CD4-positive, alpha-beta T cell treated with Interleukin-6 at 100 ng/mL for 8 hours (primary cell): ENCODE measurements around the gene SPEG.
A peak's percentile ranks its signal among the peaks of the same experiment; 100 is the strongest.

Source experiments
- DNase-seq: peaks from one replicate; pipeline ENCODE4 v3.0.0-alpha.2; 2020; ENCODE audit warnings: mixed read lengths, low spot score

Gene SPEG

DNA sequence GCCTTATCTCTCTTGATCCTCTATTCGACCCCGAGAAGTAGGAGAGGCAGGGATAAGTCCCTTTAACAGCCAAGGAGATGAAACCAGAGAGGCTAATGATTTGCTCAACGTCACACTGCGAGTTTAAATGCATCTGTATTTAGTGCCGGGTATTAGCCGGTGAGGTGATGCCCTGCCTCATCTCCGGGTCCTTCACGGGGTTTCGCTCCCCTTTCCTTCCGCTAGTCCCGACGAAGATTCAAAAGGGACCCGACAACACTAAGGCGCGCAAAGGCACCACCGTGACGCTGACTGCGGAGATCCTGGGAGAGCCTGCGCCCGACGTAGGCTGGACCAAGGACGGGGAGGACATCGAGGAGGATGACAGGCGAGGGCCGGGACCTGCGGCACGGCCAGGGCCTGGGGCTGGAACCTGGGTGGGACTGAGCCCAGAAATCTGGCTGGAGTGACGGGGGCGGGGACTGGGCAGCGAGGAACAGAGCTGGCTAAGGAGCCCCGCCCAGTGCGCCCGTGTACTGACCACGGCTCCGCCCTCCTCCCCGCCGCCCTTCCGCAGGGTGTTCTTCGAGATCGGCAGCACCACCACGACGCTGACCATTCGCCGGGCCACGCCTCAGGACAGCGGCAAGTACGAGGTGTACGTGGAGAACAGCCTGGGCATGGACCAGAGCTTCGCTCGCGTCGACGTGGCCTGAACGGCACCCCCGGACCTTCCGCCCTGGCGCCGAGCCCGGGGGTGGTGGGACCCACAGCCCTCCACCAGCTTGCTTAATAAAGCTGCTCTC, 63.0 kb downstream of the SPEG start:
- DNase-seq: peak; percentile 20

GRCh38 chr2:219498280-219499057, 63.8 kb downstream of the SPEG start, which contains the start of gene GMPPA:
TSS of gene GMPPA (plus strand) at chr2:219498891. CDS start at chr2:219499976, 1,085 bp downstream.
- DNase-seq: peak; percentile 95

- DNase-seq: no peak
Measured at GRCh38 chr2:219499058-219499307, 64.3 kb downstream of the SPEG start.

DNA sequence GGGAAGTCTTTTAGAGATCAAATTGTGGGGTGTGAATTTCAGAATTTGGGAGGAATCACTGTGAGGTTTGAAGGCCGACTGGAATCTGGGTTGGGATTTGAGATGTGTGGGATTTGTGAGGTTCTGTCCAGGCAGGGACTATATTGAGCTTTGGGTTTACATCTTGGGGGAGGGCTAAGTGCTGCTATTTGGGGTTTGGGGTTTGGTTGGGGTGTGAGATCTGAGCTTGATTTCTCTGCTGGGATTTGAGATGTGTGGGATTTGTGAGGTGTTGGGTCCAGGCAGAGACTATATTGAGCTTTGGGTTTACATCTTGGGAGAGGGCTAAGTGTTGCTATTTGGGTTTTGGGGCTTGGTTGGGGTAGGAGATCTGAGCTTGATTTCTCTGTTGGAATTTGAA, 64.9 kb downstream of the SPEG start:
- no peak for DNase-seq

DNA sequence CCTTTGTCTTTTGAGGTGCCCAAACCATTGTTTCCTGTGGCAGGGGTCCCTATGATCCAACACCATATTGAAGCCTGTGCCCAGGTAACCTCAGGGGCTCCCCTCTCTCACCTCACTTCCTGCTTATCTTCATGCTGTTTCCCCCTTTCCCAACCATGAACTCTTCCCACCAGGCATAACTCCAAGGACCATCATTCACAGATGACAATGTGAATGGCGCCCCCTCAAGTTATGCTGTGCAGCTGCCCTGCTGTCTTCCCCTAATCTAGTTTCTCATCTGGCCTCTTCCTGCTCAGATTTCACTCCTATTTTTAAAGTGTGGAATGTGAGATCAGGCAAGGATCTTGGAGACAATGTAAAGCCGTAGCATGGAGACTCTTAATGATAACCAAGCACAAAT, 65.5 kb downstream of the SPEG start:
- no peak for DNase-seq

DNA sequence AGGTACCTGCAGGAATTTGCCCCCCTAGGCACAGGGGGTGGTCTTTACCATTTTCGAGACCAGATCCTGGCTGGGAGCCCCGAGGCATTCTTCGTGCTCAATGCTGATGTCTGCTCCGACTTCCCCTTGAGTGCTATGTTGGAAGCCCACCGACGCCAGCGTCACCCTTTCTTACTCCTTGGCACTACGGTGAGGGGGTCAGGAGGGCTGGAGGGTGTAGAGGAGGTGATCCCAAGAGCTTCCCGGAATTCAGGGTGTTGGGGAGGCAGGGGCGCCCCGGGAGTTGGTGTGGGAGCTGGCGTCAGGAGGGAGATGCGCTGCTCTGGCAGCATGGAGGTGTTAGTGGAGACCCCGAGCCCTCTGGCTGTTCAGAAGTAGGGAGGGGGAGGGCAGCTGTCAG, 67.2 kb downstream of the SPEG start:
- no peak for DNase-seq

- DNase-seq: no peak
Measured at GRCh38 chr2:219502618-219503017, 68.0 kb downstream of the SPEG start.

DNA sequence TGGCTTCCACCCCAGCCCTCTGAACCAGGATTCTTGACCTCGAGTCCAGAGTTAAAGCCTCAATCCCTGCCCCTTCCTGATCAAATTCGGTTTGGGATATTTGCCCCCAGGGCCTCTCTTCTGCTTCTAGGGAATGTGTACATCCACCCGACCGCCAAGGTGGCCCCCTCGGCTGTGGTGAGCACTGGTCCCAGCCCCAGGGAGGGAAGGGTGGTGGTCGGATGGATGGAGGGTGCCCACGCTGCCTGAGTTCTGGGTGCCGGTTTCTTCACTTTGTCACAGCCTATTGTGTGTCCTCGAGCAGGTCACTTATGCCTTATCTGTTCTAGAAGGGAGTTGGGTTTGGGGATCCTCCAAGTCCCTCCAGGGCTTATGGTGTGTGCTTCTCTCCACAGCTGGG, 70.9 kb downstream of the SPEG start:
- DNase-seq: no peak

DNA sequence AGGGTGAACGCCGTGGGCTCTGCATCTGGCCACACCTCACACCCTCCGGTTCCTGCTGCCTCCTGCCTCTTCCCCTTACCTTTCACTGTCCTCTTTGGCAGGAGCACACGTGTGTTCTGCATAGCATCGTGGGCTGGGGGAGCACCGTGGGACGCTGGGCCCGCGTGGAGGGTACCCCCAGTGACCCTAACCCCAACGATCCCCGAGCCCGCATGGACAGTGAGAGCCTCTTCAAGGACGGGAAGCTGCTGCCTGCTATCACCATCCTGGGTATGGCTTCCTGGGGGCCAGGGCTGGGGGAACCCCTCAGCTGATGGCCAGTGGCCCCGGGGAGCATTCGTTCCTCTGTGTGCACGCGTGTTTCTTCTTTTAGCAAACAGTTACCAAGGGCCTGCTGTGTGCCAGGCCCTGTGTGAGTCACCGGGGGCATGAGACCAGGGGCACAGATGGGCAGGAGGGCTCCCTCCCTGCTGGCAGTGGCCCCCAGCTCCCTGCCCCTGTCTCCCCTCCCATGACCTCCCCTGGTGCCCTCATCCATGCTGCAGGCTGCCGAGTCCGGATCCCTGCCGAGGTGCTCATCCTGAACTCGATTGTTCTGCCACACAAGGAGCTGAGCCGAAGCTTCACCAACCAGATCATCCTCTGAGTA, 71.6 kb downstream of the SPEG start:
- DNase-seq: no peak

DNA sequence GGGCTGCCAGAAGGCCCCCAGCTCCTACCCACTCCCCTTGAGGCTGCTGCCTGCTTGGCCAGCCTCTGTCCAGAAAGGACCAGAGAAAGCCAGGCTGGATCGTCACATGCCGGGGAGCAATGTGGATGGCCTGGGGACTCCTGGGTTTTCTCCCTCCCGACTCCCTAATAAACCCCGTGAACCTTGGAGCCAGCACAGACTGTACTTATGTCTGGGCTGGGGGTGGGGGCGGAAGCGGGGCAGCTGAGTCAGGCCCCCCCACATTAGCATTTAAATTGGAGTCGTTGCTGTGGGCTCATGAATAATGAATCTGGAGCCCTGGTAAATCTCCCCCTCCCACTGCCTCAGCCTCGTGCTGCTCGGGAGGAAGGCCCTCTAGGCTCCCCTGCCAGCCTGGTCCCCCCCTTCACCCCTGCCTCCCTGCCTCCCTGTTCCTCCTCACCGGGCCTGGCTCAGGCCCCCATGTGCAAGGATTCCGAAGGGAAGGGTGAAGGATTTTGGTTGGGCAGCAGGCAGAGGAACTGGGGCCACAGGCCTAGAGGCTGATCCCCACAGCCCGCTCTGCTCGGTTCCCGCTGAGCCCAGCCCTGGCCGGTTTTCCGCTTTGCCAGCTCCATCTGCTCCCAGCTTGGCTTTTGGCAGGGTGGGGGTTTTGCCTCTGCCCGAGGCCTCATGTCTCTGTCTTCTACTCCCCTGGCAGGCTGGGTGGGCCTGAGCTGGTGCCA, 72.3 kb downstream of the SPEG start:
- DNase-seq: no peak

- DNase-seq: no peak
Measured at GRCh38 chr2:219507581-219508443, 73.2 kb downstream of the SPEG start.

- DNase-seq: no peak
Measured at GRCh38 chr2:219508444-219508734, 73.7 kb downstream of the SPEG start.

DNA sequence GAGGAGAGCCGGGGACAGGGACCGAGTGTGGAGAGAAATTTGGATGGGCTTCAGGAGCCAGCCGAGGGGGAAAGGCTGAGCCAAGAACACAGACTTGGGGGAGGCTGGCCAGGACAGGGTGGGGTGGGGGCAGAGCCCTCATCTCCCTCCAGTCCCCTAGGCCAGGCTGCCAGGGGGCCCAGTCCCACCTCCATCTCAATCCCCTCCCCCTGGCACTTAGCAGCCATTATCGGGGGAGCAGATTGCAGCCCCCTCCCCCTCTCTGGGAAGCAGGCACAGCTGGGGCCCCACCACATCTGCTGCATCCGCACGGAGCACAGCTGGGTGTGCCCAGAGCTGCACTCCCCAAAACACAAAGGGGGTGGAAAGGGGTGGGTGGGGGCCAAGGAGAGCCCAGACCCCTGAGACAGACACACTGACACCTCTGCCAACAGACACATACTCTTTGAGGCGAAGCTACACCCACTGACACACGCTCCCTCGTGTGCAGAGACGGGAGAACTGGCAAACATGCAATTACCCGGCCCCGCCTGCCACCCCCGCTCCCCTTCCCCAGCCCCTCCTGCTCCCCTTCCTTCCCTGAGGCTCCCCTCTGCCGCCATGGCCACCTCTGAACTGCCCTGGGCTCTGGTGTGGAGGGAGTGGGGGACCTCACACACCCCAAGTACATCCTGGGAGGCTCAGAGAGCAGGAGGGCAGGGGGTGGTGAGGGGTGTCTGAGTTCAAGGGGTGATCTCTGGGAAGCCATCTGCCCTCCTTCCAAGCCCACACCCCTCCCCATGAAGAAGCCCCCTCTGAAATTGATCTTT, 74.5 kb downstream of the SPEG start:
- no peak for DNase-seq

DNA sequence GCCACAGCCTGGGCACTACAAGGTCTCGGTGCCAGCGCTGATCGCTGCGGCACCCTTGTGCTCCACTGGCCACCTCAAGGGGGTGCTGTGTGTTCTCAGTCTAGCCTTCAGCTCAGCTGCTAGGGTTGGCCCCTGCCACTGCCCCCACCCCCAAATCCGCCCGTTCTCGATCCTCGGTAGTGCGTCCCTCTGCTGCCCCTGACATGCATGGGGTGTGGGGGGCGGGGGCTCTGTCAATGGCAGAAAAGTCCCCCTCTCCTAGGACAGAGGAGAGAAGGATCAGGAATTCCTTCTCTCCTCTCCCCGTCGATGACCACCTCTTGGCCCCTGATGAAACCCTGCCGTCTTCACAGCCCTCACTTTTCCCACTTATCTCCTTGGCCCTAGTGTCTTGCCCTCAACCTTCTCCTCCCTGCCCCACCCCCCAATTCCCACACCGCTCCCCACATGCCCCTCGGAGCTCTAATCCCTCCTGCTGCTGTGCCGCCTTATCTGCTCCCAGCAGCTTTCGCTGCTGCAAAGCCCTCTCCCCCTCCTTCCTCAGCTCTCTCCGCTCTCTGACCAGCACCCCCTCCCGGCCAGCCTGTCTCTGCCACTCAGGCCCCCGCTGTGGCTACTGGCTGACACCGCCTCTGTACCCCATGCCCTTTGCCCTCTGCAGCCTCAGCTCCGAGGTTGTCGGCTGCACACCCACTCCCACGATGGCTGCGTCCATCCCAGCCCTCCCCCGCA, 75.3 kb downstream of the SPEG start:
- DNase-seq: peak; percentile 30

- no peak for DNase-seq
Measured at GRCh38 chr2:219510512-219511135, 76.0 kb downstream of the SPEG start.

DNA sequence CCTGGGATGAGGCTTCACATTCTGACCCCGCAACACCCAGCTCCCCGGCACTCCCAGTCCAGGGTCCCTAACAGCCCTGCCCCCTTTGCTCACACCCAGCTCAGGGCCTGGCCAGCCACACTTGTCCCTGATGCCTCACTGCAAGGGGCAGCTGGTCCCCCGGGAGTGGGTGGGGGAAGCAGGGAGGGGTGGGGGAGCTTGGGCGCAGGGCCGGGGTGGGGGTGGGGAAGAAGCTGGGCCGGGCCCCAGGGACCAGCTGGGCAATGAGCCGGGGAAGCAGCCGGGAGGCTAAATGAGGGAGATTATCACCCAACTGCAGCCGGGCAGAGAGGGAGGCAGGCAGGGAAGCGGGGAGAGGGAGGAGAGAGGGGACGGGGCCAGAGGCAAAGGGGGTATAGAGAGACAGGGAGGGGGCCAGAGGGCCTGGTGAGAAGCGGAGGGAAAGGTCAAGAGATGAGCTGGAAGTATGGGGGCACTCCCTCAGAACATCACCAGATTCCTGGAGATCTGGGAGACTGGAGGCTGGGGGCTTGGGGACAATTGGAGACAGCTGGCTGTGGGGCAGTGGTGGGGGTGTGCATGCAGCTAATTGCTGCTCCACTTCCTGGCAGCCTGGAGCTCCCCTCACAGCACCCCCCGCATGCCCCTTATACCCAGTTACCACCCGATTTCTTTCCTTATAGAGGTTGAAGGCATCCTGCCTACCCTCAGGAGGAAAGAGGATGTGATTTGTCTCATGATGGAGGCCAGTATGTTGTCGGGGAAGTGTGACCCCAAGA, 77.1 kb downstream of the SPEG start:
- no peak for DNase-seq

DNA sequence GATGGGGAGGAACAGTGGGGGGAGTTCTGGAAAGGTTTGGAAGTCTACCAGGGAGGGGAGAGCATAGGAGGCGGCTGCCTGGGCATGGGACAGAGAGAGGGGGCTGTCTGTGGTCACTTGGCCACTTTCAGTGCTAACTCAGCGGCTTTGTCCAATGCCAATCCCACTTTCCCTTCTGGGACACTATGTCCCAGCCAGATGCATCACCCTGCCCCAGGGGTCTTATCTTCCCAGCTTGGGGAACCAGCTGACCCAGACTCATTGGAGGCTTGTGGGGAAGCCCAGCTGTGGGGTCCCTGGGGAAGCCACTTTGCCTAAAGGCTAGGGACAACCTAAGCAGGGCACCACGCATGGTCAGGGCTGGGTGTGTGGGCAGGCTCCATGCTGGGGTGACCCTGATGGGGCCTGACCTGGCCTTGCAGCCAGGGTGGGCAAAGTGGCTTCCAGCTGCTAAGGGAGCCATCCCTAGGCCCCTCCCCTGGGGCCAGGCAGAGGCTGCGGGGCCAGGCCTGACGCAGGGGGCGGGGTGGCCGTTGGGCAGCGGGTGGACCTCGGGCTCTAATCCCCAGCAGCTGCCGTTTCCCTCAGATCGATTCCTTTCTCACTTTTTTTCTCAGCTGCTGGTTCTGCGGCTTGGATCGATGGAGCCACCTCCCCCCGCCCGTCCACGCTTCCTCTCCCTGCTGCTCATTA, 78.0 kb downstream of the SPEG start:
- DNase-seq: no peak

- DNase-seq: no peak
Measured at GRCh38 chr2:219513787-219514186, 79.1 kb downstream of the SPEG start.
